Fibroblast of lung (primary cell): ENCODE measurements around the gene EREG. TPM values are rescaled to one million over a fixed set of nuclear protein-coding genes. Genes with fewer than 3 reads are reported as not detected.

ENCODE experiments used
- DNase-seq, 2 donors: peaks; one replicate each; pipeline versions ENCODE4 v3.0.0 to v3.0.0-alpha.2; 2010; ENCODE audit warnings: low read depth in 2 of 2
- H2AFZ ChIP-seq: 2 replicates; pipeline ENCODE4 v1.5.1; 2012; ENCODE audit warnings: low read length, control low read depth, inconsistent platforms
- H3K27ac ChIP-seq: 2 replicates; pipeline ENCODE4 v1.5.1; 2011; ENCODE audit warnings: low read length, control low read depth; ENCODE audit not compliant: insufficient read depth
- H3K27me3 ChIP-seq: 2 replicates; pipeline ENCODE4 v1.5.1; 2011; ENCODE audit warnings: mild to moderate bottlenecking, low read length; ENCODE audit not compliant: control insufficient read depth, insufficient read depth
- H3K36me3 ChIP-seq: 2 replicates; pipeline ENCODE4 v1.5.1; 2011; ENCODE audit warnings: low read length; ENCODE audit not compliant: control insufficient read depth, insufficient read depth
- H3K4me1 ChIP-seq: 2 replicates; pipeline ENCODE4 v1.5.1; 2011; ENCODE audit warnings: low read length; ENCODE audit not compliant: control insufficient read depth, insufficient read depth; ENCODE audit errors: extremely low read depth
- H3K4me2 ChIP-seq: 2 replicates; pipeline ENCODE4 v1.5.1; 2011; ENCODE audit warnings: low read length, control low read depth; ENCODE audit not compliant: insufficient read depth; ENCODE audit errors: extremely low read depth
- H3K4me3 ChIP-seq, 4 experiments: fragments of 200-600 bp in 1 of 4; sonication (generic) in 1 of 4; replicated peaks in 1 of 4; 2 replicates each; pipeline ENCODE4 v1.5.1; 2011 to 2016; ENCODE audit warnings: low read length in 4 of 4, low read depth in 3 of 4, mild to moderate bottlenecking in 3 of 4, control low read depth in 2 of 4, inconsistent platforms in 1 of 4, mixed read lengths in 1 of 4; ENCODE audit not compliant: insufficient read depth in 1 of 4; ENCODE audit errors: control extremely low read depth in 1 of 4
- H3K79me2 ChIP-seq: 2 replicates; pipeline ENCODE4 v1.5.1; 2012; ENCODE audit warnings: mild to moderate bottlenecking, low read length, inconsistent platforms; ENCODE audit not compliant: control insufficient read depth, insufficient read depth
- H3K9ac ChIP-seq: 2 replicates; pipeline ENCODE4 v1.5.1; 2011; ENCODE audit warnings: mild to moderate bottlenecking, low read length, control low read depth; ENCODE audit not compliant: insufficient read depth
- H3K9me3 ChIP-seq: 2 replicates; pipeline ENCODE4 v1.5.1; 2012; ENCODE audit warnings: low read depth, low read length; ENCODE audit not compliant: control insufficient read depth, insufficient read depth
- H4K20me1 ChIP-seq: 2 replicates; pipeline ENCODE4 v1.5.1; 2011; ENCODE audit warnings: low read length; ENCODE audit not compliant: control insufficient read depth, insufficient read depth; ENCODE audit errors: extremely low read depth
- EZH2 ChIP-seq: IDR thresholded peaks from 2 replicates; pipeline ENCODE4 v1.5.1; 2012; ENCODE audit warnings: low read length, control low read depth, mild to moderate bottlenecking; ENCODE audit errors: missing control alignments
- polyA plus RNA-seq, 2 donors: library from polyadenylated mRNA; depleted of rRNA in 1 of 2; stranded (reverse) in 1 of 2; unstranded in 1 of 2; fragments of >200 nt; gene quantifications; 2 replicates each; pipeline ENCODE4 v1.2.1, GENCODE V29; 2011 to 2012; ENCODE audit warnings: missing spikeins in 1 of 2
- total RNA-seq: library from RNA; depleted of rRNA; stranded (reverse); fragments of >200 nt; gene quantifications from 2 replicates; pipeline ENCODE4 v1.2.1, GENCODE V29; 2014
- TF ChIP-seq, protein P1 (sequence below), 2 donors: IDR thresholded peaks in 1 of 2; conservative IDR thresholded peaks in 1 of 2; 1 replicate in 1 of 2; 2 replicates in 1 of 2; pipeline ENCODE4 v1.5.1; 2011 to 2012; ENCODE audit warnings: low read length in 2 of 2, control low read depth in 1 of 2, inconsistent platforms in 1 of 2, low read depth in 1 of 2, mild to moderate bottlenecking in 1 of 2

EREG gene
- total and polyA plus RNA-seq, 2 donors (not counting 1 experiment from before 2014, with no cell fraction given) = 0.41 to 9.9 TPM

- Histone ChIP-seq H3K9ac (no peak overlapping the region), H3K79me2 (no peaks in the 10 kb centered on the region), H3K9me3 (no peaks in the 10 kb centered on the region), H3K4me1 (no peaks in the 10 kb centered on the region), H3K36me3 (no peaks in the 10 kb centered on the region), H3K27me3 (no peaks in the 10 kb centered on the region), H3K4me2 (peak overlapping the region; percentile 84), H3K27ac (no peak overlapping the region), H3K4me3 (peak overlapping the region in 3 of 4 experiments; percentile 8 to 93 (median 58)), H4K20me1 (no peaks in the 10 kb centered on the region), H2AFZ (no peak overlapping the region)
- DNase-seq = peak; percentile 13 to 62
- TF ChIP-seq, protein P1, sequence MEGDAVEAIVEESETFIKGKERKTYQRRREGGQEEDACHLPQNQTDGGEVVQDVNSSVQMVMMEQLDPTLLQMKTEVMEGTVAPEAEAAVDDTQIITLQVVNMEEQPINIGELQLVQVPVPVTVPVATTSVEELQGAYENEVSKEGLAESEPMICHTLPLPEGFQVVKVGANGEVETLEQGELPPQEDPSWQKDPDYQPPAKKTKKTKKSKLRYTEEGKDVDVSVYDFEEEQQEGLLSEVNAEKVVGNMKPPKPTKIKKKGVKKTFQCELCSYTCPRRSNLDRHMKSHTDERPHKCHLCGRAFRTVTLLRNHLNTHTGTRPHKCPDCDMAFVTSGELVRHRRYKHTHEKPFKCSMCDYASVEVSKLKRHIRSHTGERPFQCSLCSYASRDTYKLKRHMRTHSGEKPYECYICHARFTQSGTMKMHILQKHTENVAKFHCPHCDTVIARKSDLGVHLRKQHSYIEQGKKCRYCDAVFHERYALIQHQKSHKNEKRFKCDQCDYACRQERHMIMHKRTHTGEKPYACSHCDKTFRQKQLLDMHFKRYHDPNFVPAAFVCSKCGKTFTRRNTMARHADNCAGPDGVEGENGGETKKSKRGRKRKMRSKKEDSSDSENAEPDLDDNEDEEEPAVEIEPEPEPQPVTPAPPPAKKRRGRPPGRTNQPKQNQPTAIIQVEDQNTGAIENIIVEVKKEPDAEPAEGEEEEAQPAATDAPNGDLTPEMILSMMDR (conservative IDR thresholded peaks at IDR 0.05 in 1 of 2, IDR thresholded peaks at IDR 0.05 in 1 of 2; ENCODE audit: low read depth in 1 of 2, low read length in 2 of 2) = no peak
- no peak for TF ChIP-seq EZH2
Measured at GRCh38 chr4:74365761-74366160, 816 bp downstream of the EREG start.

GRCh38 chr4:74366367-74366911 lies 1.5 kb downstream of the EREG start:
- H4K20me1 ChIP-seq = no peaks in the 10 kb centered on the region
- no peak overlapping the region for H2AFZ ChIP-seq
- H3K9me3 ChIP-seq = no peaks in the 10 kb centered on the region
- H3K4me2 ChIP-seq = no peak overlapping the region
- H3K9ac ChIP-seq = no peak overlapping the region
- H3K4me3 ChIP-seq = peak overlapping the region in 1 of 4 experiments; percentile 93
- no peaks in the 10 kb centered on the region for H3K79me2 ChIP-seq
- DNase-seq = peak in 1 of 2 donors; percentile 41
- H3K4me1 ChIP-seq = no peaks in the 10 kb centered on the region
- no peak overlapping the region for H3K27ac ChIP-seq
- no peaks in the 10 kb centered on the region for H3K36me3 ChIP-seq
- TF ChIP-seq, protein P1 (conservative IDR thresholded peaks at IDR 0.05 in 1 of 2, IDR thresholded peaks at IDR 0.05 in 1 of 2; ENCODE audit: low read depth in 1 of 2, low read length in 2 of 2) = no peak
- TF ChIP-seq EZH2 = no peak
- H3K27me3 ChIP-seq = no peaks in the 10 kb centered on the region

GRCh38 chr4:74367656-74368290 lies 2.8 kb downstream of the EREG start:
- Histone ChIP-seq H3K36me3 (no peaks in the 10 kb centered on the region), H3K27ac (no peak overlapping the region), H3K9me3 (no peaks in the 10 kb centered on the region), H3K9ac (no peak overlapping the region), H2AFZ (no peak overlapping the region), H3K79me2 (no peaks in the 10 kb centered on the region), H3K4me1 (no peaks in the 10 kb centered on the region), H3K4me2 (no peak overlapping the region), H4K20me1 (no peaks in the 10 kb centered on the region), H3K27me3 (no peaks in the 10 kb centered on the region), H3K4me3 (peak overlapping the region in 1 of 4 experiments; percentile 93)
- TF ChIP-seq, protein P1 (conservative IDR thresholded peaks at IDR 0.05 in 1 of 2, IDR thresholded peaks at IDR 0.05 in 1 of 2; ENCODE audit: low read depth in 1 of 2, low read length in 2 of 2) = no peak
- no peak for TF ChIP-seq EZH2
- DNase-seq = no peak
